ENCODE results near the gene SAMM50.
A peak's percentile ranks its signal among the peaks of the same experiment; 100 is the strongest.

The SAMM50 gene

DNA sequence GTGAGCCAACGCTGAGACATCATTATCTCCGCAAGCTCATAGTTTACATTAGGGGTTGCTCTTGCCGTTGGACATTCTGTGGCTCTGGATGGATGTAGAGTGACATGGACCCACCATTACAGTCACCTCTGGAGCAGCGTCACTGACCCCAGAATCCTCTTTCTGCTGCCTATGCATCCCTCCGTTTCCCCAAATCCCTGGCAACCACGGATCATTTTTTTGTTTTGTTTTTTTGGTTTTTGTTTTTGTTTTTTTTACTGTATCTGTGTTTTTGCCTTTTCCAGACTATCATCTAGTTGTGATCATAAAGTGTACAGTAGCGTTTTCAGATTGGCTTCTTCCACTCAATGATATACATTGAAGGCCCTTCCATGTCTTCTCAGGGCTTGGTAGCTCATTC is 72.8 kb downstream of the SAMM50 start:
- DNase-seq (ENCODE audit: low spot score), result no peak

DNA sequence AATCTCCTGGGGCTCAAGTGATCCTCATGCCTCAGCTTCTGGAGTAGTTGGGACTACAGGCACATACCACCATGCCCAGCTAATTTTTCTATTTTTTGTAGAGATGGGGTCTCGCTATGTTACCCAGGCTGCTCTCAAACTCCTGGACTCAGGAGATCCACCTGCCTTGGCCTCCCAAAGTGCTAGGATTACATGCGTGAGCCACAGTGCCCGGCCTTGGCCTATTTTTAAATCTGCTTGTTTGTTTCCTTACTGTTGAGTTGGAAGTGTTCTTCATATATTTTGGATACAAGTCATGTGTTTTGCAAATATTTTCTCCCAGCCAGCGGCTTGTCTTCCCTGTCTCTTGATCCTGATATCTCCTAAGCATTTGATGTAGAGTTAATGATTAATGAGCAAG is 73.8 kb downstream of the SAMM50 start:
- no peak for DNase-seq (ENCODE audit: low spot score)

DNA sequence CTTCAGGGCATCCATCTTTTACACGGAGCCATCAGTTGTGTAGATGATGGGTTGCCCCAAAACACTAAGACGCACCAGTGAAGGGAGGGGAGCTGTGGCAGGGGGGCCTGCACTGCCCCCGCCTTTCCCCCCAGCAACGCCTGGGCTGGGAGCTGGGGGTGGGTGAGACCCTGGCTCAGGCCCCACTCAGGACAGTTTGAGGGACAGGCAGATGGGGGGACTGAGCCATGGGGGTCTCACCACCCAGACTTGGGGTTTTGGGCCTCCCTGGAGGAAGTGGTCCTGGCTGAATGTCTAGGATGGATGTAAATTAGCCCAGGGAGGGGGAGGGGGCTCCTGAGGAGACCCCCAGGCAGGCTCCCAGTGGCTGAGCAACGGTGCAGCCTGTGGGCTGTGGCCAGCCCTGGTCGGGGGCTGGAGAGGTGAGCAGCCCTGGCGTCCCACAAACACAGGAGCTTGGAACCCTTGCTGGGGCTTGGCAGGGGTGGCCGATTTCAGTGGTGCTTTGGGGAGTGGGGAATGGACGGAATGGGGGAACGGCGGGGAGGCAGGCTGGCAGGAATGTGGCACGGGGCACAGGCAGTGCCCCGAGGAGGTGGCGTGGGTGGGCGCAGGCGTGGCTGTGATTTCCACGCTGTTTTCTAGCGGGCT is 74.9 kb downstream of the SAMM50 start:
- DNase-seq (ENCODE audit: low spot score), result no peak

DNA sequence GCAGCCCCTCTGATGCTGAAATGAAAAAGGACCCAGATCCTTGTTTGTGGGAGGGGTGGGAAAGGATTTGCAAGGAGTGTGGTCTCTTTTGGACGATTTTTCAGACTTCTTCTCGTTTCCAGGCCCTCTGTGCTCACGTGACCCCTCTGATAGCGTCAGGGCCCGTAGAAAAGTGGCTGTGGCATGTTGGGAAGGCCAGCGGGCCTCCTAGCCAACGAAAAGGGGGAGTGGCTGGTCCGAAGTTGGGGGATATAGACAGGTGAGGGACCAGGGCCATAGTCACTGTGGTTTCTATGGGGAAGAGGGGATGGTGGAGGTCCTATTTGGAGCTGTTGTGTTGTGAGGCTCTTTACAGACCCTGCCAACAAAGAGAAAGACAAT is 75.5 kb downstream of the SAMM50 start:
- no peak for DNase-seq (ENCODE audit: low spot score)

DNA sequence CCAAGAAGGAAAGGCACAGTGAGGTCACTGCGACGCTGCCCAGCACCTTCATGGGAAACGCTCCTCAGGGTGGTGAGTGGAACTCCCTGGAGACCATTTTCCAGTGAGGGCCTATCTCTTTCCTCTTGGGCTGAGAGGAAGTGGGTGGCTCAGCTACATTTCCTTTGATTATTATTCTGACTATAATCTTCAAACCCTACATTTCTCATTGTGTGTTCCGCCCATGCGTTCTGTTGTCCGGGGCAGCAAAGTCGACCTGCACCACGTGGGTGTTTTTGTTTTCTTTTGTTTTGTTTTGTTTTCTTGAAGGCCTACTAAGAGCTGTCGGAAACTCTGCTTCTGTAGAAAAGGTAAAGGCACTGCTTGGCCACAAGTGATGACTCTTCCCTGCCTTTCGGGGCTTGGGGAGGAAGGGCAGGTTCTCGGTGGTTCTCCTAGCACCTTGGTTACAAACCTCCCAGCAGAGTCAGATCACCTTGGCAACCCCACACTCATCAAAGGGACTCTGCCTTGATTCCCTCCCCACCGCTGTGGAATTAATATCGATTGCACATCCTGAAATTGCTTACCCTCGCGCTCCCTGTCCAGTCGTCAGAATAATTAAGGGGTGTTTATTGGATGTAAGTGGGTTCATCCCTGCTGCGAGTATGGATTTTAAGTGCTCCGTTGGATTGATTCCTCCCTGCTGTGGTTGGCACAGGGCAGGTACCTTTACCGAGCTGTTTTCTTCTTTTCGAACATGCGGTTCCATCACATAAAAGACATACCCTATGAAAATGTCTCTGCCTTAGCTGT is 76.1 kb downstream of the SAMM50 start:
- no peak for DNase-seq (ENCODE audit: low spot score)

DNA sequence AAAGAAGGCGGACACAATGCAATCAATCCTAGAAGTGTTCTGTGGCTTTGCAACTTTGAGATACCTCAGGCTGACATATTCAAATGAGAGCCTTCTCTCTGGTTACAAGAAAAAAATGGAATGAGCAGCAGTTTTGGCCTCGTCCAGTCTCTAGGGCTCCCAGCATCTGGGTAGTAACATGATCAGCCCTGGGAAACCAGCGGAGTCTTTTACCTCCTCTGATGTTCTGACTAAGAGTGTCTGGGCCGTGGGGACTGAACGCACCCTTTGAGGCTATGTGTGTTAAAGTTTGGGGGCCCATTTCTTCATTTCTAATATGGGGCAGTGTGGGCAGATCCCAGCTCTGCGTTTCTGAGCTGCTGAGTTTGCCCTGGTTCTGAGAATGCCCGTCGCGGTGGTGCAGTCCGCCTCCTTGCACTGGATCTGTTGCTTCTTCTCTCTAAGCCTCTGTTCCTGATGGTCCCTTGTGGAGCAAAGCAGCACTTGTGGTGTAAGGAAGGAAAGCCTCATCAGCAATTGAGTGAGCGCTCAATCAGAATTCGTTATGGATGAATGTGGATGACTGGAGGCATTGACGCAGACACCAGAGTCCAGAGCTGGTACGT is 77.0 kb downstream of the SAMM50 start:
- no peak for DNase-seq (ENCODE audit: low spot score)

DNA sequence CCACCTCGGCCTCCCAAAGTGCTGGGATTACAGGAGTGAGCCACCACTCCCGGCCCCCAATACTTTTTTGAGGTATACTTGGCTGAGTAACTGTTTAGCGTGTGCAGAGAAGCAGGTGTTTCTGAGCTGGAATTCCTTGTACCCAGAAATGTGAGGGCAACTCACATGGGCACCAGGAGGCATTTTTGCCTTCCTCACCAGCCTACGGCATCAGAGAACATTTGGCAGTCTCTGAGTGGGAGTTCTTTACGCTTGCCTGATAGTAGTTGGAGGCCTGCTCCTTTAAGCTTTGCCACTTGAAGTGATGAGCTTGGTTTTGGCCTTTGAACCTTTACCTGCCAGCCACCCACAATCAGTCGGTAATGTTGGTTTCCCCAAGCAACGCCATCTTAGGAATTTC is 78.0 kb downstream of the SAMM50 start:
- DNase-seq (ENCODE audit: low spot score), result no peak

DNA sequence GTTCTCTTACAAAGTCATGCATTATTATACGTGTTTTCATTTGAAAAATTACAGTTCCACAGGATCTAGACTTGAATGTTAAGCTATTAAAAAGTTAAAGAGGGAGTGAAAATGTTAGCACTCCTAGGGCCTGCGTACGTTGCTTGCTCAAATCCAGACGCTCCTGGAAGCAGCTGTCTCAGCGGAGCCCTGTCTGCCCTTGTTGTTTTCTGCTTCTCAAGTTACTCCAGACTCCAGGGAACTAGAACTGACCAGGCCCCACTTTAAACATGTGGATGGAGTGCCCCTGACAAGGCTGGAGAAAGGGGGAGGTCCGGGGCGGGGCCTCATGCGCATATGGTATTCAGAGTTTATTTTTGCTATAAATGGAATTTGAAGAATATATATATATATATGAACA is 78.5 kb downstream of the SAMM50 start:
- DNase-seq (ENCODE audit: low spot score), result no peak

DNA sequence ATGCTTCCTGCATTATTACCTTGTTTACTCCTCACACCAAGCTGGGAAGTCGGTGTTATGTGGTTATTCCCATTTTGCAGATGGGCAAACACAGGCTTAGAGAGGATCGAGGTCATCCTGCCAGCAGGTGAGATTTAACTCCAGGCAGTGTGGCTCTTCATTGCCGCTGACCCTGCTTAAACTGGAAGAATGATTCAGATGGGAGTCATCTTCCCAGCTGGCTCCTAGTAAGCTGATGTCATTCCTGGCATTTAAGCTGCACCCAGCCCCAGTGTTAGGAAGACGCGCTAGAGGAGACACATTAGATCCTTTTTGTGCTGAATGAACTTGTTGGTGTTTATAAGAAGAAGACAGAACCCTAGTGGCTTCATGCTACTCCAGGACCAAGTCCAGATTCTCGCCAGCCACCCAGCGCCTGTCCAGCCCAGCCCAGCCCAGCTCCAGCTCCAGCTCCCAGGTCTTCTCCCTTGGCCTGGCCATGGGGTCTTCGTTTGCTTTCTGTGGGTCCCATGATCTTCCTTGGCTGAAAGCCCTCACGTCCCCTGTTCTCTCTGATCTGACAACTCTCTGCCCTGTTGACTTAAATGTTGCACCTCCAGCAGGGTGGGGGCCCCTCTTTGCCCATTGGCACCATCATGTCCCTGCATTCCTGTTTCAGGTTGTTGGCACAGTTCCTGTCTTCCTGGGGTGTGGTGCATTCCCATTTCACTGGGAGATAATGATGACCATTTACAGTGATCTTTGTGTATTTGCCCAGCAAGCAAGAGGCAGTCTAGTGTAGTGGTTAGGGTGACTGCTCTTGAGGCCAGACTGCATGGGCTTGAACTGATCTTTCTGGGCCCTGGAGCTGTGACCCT is 82.5 kb downstream of the SAMM50 start:
- DNase-seq (ENCODE audit: low spot score), result peak; percentile 94

DNA sequence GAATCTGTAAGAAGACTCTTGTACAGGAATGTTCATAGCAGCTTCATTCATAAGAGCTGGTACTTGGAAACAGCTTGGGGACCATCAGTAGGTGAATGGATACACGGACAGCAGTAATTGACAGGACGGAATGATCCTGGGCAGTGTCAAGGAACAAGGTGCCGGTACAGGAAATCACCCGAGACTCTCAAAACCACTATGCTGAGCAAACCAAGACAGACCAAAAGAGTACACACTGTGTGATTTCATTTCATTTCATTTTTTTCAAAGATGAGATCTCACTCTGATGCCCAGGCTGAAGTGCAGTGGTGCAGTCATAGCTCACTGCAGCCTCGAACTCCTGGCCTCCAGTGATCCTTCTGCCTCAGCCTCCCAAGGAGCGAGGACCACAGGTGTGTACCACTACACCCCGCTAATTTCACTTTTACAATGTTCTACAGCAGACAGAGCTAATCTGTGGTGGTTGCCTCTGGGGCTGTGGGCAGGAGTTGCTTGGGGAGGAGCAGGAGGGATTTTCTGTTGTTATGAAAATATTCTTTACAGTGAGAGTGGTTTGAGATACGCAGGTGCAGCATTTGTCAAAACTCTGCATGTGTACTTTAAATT is 84.4 kb downstream of the SAMM50 start:
- no peak for DNase-seq (ENCODE audit: low spot score)

DNA sequence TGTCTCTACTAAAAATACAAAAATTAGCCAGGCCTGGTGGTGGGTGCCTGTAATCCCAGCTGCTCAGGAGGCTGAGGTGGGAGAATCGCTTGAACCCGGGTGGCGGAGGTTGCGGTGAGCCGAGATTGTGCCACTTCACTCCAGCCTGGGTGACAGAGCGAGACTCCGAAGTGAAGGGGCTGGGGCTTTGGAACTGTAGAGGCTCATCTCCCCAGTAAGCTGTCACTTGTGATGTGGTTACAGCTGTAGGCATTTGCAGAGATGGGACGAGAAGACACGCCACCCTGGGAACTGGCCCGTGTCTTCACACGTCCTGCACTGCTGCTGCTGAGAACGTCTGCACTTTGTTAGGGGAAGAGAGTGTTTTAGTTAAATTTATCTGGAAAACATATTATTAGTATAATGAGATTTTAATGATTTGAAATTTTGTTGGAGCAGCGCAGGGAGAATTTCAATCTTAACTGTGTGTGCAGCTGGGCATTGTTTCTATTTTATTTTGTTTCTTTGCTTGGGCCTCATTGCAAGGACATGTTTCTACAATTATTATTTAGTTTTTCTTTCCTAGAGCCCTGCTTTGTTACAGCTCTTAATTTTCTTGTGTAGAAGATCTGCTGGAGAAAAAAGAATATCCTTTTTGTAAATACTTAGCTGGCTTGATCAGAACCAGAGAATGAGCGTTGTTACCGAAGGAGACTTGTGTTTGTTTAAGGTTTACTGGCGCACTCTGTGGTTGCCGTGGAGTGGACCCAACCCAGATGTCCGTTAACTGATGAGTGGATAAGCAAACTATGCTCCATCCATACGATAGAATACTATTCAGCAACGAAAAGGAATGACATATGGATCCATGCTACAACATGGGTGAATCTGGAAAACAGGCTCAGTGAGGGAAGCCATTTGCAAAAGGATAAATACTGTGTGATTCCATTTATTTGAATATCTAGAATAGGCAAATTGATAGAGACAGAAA is 87.3 kb downstream of the SAMM50 start:
- DNase-seq (ENCODE audit: low spot score), result no peak

DNA sequence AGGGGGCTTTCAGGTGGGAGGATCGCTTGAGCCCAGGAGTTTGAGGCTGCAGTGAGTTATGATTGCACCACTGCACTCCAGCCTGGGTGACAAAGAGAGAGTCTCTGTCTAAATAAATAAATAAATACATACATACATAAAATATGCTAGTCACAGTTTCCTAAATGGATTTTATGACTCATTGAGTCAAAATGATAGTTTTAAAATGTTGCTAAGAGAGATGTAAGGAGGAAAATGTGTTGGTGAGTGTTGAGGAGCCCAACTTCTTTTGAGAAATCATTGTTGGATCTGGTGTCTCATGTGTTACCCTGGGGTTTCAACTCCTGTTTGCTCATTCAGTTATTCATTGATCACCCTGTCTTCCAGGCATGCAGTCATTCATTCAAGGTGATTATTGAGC is 89.9 kb downstream of the SAMM50 start:
- DNase-seq (ENCODE audit: low spot score), result peak; percentile 14

Data from kidney tubule cell (primary cell).